AML-193 (cell line): ENCODE data around the gene FAM9A.
"Not testable (repeated sequence)": the region's sequence is repeated elsewhere in the genome, so short reads cannot be mapped to it uniquely, and the experiment has no call there.

Experiments used
- DNase-seq, 2 experiments: peaks; one replicate each; lab custom pipeline; 2025; lab: John Stamatoyannopoulos, UW

Gene FAM9A

GRCh38 chrX:8803326-8803725 is 2.1 kb upstream of the FAM9A start:
- DNase-seq = no peak

GRCh38 chrX:8800351-8800750 is 832 bp downstream of the FAM9A start:
- DNase-seq = not testable (repeated sequence)

- not testable (repeated sequence) for DNase-seq
Observed at GRCh38 chrX:8799281-8799680, 1.9 kb downstream of the FAM9A start.

GRCh38 chrX:8798702-8799101 is 2.5 kb downstream of the FAM9A start:
- not testable (repeated sequence) for DNase-seq

GRCh38 chrX:8787119-8787518 is 14.1 kb downstream of the FAM9A start:
- DNase-seq = not testable (repeated sequence)

- no peak for DNase-seq
Observed at GRCh38 chrX:8784162-8784561, 17.0 kb downstream of the FAM9A start.

- no peak for DNase-seq
Observed at GRCh38 chrX:8783714-8784098, 17.5 kb downstream of the FAM9A start.

GRCh38 chrX:8783097-8783713 is 18.0 kb downstream of the FAM9A start:
- no peak for DNase-seq

GRCh38 chrX:8782595-8782994 is 18.6 kb downstream of the FAM9A start:
- no peak for DNase-seq

- DNase-seq = not testable (repeated sequence)
Observed at GRCh38 chrX:8781921-8782320, 19.3 kb downstream of the FAM9A start.

GRCh38 chrX:8773117-8773516 is 28.1 kb downstream of the FAM9A start:
- no peak for DNase-seq

- no peak for DNase-seq
Observed at GRCh38 chrX:8760021-8760420, 41.2 kb downstream of the FAM9A start.

- DNase-seq = not testable (repeated sequence)
Observed at GRCh38 chrX:8758706-8759105, 42.5 kb downstream of the FAM9A start.

GRCh38 chrX:8757609-8758389 is 43.4 kb downstream of the FAM9A start:
- not testable (repeated sequence) for DNase-seq

GRCh38 chrX:8755813-8756212 is 45.4 kb downstream of the FAM9A start:
- DNase-seq = no peak

GRCh38 chrX:8755116-8755515 is 46.1 kb downstream of the FAM9A start:
- peak in 1 of 2 experiments; percentile 12 for DNase-seq

- no peak for DNase-seq
Observed at GRCh38 chrX:8749697-8750096, 51.5 kb downstream of the FAM9A start.

- DNase-seq = peak; percentile 8 to 18
Observed at GRCh38 chrX:8748855-8749254, 52.3 kb downstream of the FAM9A start.

- DNase-seq = peak; percentile 14 to 18
Observed at GRCh38 chrX:8743126-8743732, 58.0 kb downstream of the FAM9A start.

GRCh38 chrX:8741981-8742380 is 59.2 kb downstream of the FAM9A start:
- DNase-seq = no peak
